Activated CD4-positive, alpha-beta T cell treated with anti-CD3 and anti-CD28 coated beads, Interleukin-2, Interleukin-6, amounts not matched to agents 100 ng/mL and 50 ng/mL, durations not matched to agents 16 hours and 8 hours (primary cell): ENCODE results near the gene TUB.

Experiments
- DNase-seq: peaks from one replicate; pipeline ENCODE4 v3.0.0-alpha.2; 2020

TUB gene

GRCh38 chr11:8047382-8047781, 33.6 kb upstream of the TUB start:
- no peak for DNase-seq

GRCh38 chr11:8049084-8049483, 31.9 kb upstream of the TUB start:
- DNase-seq, result no peak

GRCh38 chr11:8055091-8055835, 25.7 kb upstream of the TUB start:
- no peak for DNase-seq

GRCh38 chr11:8055836-8056526, 25.0 kb upstream of the TUB start:
- DNase-seq, result no peak

GRCh38 chr11:8056810-8057463, 24.1 kb upstream of the TUB start:
- DNase-seq, result no peak

GRCh38 chr11:8058216-8058615, 22.8 kb upstream of the TUB start:
- DNase-seq, result no peak

GRCh38 chr11:8059030-8059429, 22.0 kb upstream of the TUB start:
- no peak for DNase-seq

- no peak for DNase-seq
These were observed 21.4 kb upstream of the TUB start for GRCh38 chr11:8059571-8060011.

- DNase-seq, result no peak
These were observed 20.8 kb upstream of the TUB start for GRCh38 chr11:8060146-8060719.

GRCh38 chr11:8060801-8061554, 20.0 kb upstream of the TUB start:
- DNase-seq, result no peak

GRCh38 chr11:8061555-8062428, 19.2 kb upstream of the TUB start:
- no peak for DNase-seq

- no peak for DNase-seq
These were observed 18.2 kb upstream of the TUB start for GRCh38 chr11:8062781-8063257.

GRCh38 chr11:8063324-8063723, 17.7 kb upstream of the TUB start:
- DNase-seq, result no peak

GRCh38 chr11:8065031-8065430, 16.0 kb upstream of the TUB start:
- DNase-seq, result no peak

GRCh38 chr11:8066036-8066910, 14.7 kb upstream of the TUB start:
- no peak for DNase-seq

- DNase-seq, result no peak
These were observed 14.0 kb upstream of the TUB start for GRCh38 chr11:8066911-8067455.

- no peak for DNase-seq
These were observed 13.5 kb upstream of the TUB start for GRCh38 chr11:8067567-8067928.

- DNase-seq, result no peak
These were observed 13.0 kb upstream of the TUB start for GRCh38 chr11:8067929-8068575.

- no peak for DNase-seq
These were observed 12.3 kb upstream of the TUB start for GRCh38 chr11:8068605-8069221.
